B cell (primary cell): Measurements from ENCODE around the gene H1-8. TPM values are rescaled to one million over a fixed set of nuclear protein-coding genes. Genes with fewer than 3 reads are reported as not detected.

ENCODE experiments used
- ATAC-seq: fragments of 200-7000 bp; cut with Tn5 transposase; one replicate; pipeline ENCODE4 v1.10.0; 2021; ENCODE audit warnings: low read depth, mild to moderate bottlenecking, moderate number of reproducible peaks, moderate library complexity
- CTCF ChIA-PET: fragments of 350-600 bp; sonication (Branson Sonifier 250); formaldehyde crosslinking; loops from one replicate; lab custom pipeline; 2021; ENCODE audit warnings: antibody characterized with exemption, inconsistent platforms; lab: Charles Lee
- POLR2A ChIA-PET: fragments of 350-600 bp; sonication (Branson Sonifier 250); formaldehyde crosslinking; loops from one replicate; lab custom pipeline; 2021; ENCODE audit warnings: antibody characterized with exemption; lab: Charles Lee
- DNase-seq: peaks from one replicate; pipeline ENCODE4 v3.0.0; 2013
- H2AFZ ChIP-seq: 2 replicates; pipeline ENCODE4 v1.6.1; 2012; ENCODE audit warnings: mild to moderate bottlenecking, low read depth, low read length; ENCODE audit not compliant: insufficient read depth, poor library complexity, severe bottlenecking
- H3K27ac ChIP-seq, 2 donors: 1 replicate in 1 of 2; 2 replicates in 1 of 2; pipeline ENCODE4 v1.5.1; 2012 to 2013; ENCODE audit warnings: low read length in 2 of 2, mild to moderate bottlenecking in 2 of 2, moderate library complexity in 1 of 2
- H3K27me3 ChIP-seq, 4 experiments: fragments of 200-600 bp in 1 of 4; sonication (generic) in 1 of 4; replicated peaks in 1 of 4; 1 replicate in 2 of 4; 2 replicates in 2 of 4; pipeline versions ENCODE4 v1.6.1 to v1.7.0; 2013 to 2016; ENCODE audit warnings: low read length in 3 of 4, mild to moderate bottlenecking in 2 of 4, mixed read lengths in 1 of 4, moderate library complexity in 1 of 4; ENCODE audit not compliant: insufficient read depth in 4 of 4, control insufficient read depth in 3 of 4; ENCODE audit errors: control extremely low read depth in 1 of 4
- H3K36me3 ChIP-seq, 2 experiments: replicated peaks in 1 of 2; 1 replicate in 1 of 2; 2 replicates in 1 of 2; pipeline versions ENCODE4 v1.6.1 to v1.7.1; 2013; ENCODE audit warnings: low read length in 1 of 2; ENCODE audit not compliant: insufficient read depth in 2 of 2, control insufficient read depth in 1 of 2; ENCODE audit errors: control extremely low read depth in 1 of 2, extremely low read depth in 1 of 2
- H3K4me1 ChIP-seq, 2 donors: fragments of 200-600 bp in 1 of 2; sonication (generic) in 1 of 2; 1 replicate in 1 of 2; 2 replicates in 1 of 2; pipeline versions ENCODE4 v1.5.1 to v1.6.1; 2013 to 2017; ENCODE audit warnings: low read length in 2 of 2; ENCODE audit not compliant: control insufficient read depth in 2 of 2, insufficient read depth in 2 of 2
- H3K4me2 ChIP-seq: replicated peaks from 2 replicates; pipeline ENCODE3; 2012; ENCODE audit warnings: mild to moderate bottlenecking, low read depth, low read length; ENCODE audit not compliant: poor library complexity, severe bottlenecking
- H3K4me3 ChIP-seq, 5 experiments: fragments of 200-600 bp in 1 of 5; sonication (generic) in 1 of 5; 1 replicate in 3 of 5; 2 replicates in 2 of 5; pipeline versions ENCODE4 v1.5.1 to v1.7.0; 2011 to 2016; ENCODE audit warnings: low read length in 4 of 5, mild to moderate bottlenecking in 4 of 5, low read depth in 2 of 5, control low read depth in 1 of 5, moderate library complexity in 1 of 5; ENCODE audit not compliant: insufficient read depth in 1 of 5; ENCODE audit errors: control extremely low read depth in 1 of 5, extremely low read depth in 1 of 5
- H3K79me2 ChIP-seq: fragments of 200-600 bp; sonication (generic); one replicate; pipeline ENCODE4 v1.6.0; 2016; ENCODE audit warnings: low read length; ENCODE audit not compliant: control insufficient read depth, insufficient read depth
- H3K9ac ChIP-seq: fragments of 200-600 bp; sonication (generic); 2 replicates; pipeline ENCODE4 v1.6.1; 2017; ENCODE audit warnings: mild to moderate bottlenecking, low read length, moderate library complexity
- H3K9me3 ChIP-seq, 3 donors: one replicate each; pipeline versions ENCODE4 v1.6.1 to v1.7.1; 2013; ENCODE audit warnings: low read length in 2 of 3; ENCODE audit not compliant: control insufficient read depth in 2 of 3, insufficient read depth in 1 of 3; ENCODE audit errors: control extremely low read depth in 1 of 3
- H4K20me1 ChIP-seq: 2 replicates; pipeline ENCODE4 v1.6.0; 2012; ENCODE audit warnings: mild to moderate bottlenecking, low read length; ENCODE audit not compliant: insufficient read depth, control insufficient read depth, poor library complexity, severe bottlenecking
- H3K27ac Mint-ChIP-seq: one replicate; pipeline ENCODE4 v1.8.0; 2021; ENCODE audit warnings: mixed read lengths
- H3K27me3 Mint-ChIP-seq: one replicate; pipeline ENCODE4 v1.8.0; 2021; ENCODE audit warnings: mixed read lengths
- H3K4me1 Mint-ChIP-seq: one replicate; pipeline ENCODE4 v1.8.0; 2021; ENCODE audit warnings: mixed read lengths
- H3K4me3 Mint-ChIP-seq: one replicate; pipeline ENCODE4 v1.8.0; 2021; ENCODE audit warnings: mixed read lengths
- H3K9me3 Mint-ChIP-seq: one replicate; pipeline ENCODE4 v1.8.0; 2022; ENCODE audit warnings: mixed read lengths; ENCODE audit not compliant: insufficient read depth
- CTCF ChIP-seq: fragments of 200-600 bp; IDR thresholded peaks from one replicate; pipeline ENCODE4 v1.8.0; 2022; ENCODE audit warnings: antibody characterized with exemption, mild to moderate bottlenecking
- EZH2 ChIP-seq: IDR thresholded peaks from 2 replicates; pipeline ENCODE4 v1.6.1; 2012; ENCODE audit warnings: borderline replicate concordance, low read depth, mild to moderate bottlenecking, moderate library complexity, low read length; ENCODE audit not compliant: insufficient read depth, poor library complexity, severe bottlenecking
- WGBS: methylation state at CpG from one replicate; pipeline ENCODE4 v1.1.5; 2013; ENCODE audit warnings: missing lambda C conversion rate; ENCODE audit not compliant: insufficient coverage; 5-methylcytosine and 5-hydroxymethylcytosine counted together
- intact Hi-C: fragments of 100-400 bp; cut with micrococcal nuclease; formaldehyde crosslinking; loops from one replicate; pipeline ENCODE4 v1.10.0; 2022
- polyA plus RNA-seq: library from polyadenylated mRNA; depleted of rRNA; stranded (reverse); fragments of >200 nt; gene quantifications from 2 replicates; pipeline ENCODE4 v1.2.3, GENCODE V29; 2012
- total RNA-seq, 2 donors: library from RNA; stranded (reverse); fragments of 120-200 nt in 1 of 2; gene quantifications; 1 replicate in 1 of 2; 2 replicates in 1 of 2; pipeline versions ENCODE4 v1.2.3 to v1.2.4, GENCODE V29; 2013 to 2022

The H1-8 gene
- total and polyA plus RNA-seq, 2 donors (not counting 1 experiment from before 2014, with no cell fraction given): not detected

DNA sequence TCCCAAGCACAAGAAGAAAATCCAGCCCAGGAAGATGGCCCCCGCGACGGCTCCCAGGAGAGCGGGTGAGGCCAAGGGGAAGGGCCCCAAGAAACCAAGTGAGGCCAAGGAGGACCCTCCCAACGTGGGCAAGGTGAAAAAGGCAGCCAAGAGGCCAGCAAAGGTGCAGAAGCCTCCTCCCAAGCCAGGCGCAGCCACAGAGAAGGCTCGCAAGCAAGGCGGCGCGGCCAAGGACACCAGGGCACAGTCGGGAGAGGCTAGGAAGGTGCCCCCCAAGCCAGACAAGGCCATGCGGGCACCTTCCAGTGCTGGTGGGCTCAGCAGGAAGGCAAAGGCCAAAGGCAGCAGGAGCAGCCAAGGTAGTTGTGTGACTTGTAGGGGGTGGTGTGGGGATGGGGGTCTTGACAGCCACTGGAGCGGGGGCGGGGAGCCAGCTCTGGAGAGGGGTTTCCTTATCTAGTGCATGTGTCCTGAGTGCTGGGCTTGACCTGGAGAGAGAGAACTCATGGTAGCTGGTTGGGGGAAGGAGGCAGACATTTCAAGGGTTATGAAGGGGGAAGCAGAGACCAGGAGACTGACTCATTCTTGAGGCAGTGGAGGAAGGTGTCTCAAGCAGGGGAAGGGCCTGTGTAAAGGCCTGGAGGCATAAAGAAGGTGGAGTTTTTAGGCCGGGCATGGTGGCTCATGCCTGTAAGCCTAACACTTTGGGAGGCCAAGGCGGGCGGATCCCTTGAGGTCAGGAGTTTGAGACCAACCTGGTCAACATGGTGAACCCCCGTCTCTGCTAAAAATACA, 6.2 kb downstream of the H1-8 start:
- 94% methylated on average over 17 of the region's 18 CpGs for WGBS
- DNase-seq: no peak
- intact Hi-C loops: no loop called here
- no peak overlapping the region for H3K9ac ChIP-seq
- no peaks in the 10 kb centered on the region for H3K9me3 ChIP-seq
- no peaks in the 10 kb centered on the region for H3K36me3 ChIP-seq
- no peak overlapping the region for H2AFZ ChIP-seq
- no peak overlapping the region for H3K4me3 ChIP-seq
- no peaks in the 10 kb centered on the region for H4K20me1 ChIP-seq
- H3K4me2 ChIP-seq: no peak overlapping the region
- no peaks in the 10 kb centered on the region for H3K79me2 ChIP-seq
- no peak overlapping the region for H3K27ac ChIP-seq
- ChIA-PET POLR2A (no interaction called here), CTCF (interaction anchor here (0.8 to 1.2 kb wide), 2 partner anchors 20 to 59 kb away, joined by 3 to 4 read pairs; no protein-coding TSS in a partner anchor)
- no peaks in the 10 kb centered on the region for H3K9me3 Mint-ChIP-seq
- H3K27me3 ChIP-seq: peaks cover 0 to 3% (median 0%) of the 10 kb centered on the region in 4 experiments
- peaks cover 9% of the 10 kb centered on the region for H3K27me3 Mint-ChIP-seq
- no peak for ATAC-seq
- TF ChIP-seq EZH2 (no peak), CTCF (no peak)
- H3K4me3 Mint-ChIP-seq: no peak overlapping the region
- H3K4me1 ChIP-seq: no peaks in the 10 kb centered on the region
- H3K4me1 Mint-ChIP-seq: peaks cover 3% of the 10 kb centered on the region
- H3K27ac Mint-ChIP-seq: no peak overlapping the region

DNA sequence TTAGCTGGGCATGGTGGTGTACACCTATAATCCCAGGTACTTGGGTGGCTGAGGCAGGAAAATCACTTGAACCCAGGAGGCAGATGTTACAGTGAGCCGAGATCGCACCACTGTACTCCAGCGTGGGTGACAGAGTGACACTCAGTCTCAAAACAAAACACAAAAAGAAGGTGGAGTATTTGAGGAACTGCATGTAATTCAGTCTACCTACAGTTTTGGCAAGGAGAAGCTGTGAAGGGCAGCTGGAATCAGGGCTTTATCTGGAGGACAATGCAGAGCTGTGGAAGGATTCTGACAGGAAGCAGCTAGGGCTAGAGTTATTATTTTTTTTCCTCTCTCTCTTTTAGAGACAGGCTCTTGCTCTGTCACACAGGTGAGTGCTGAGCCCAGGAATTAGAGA, 6.8 kb downstream of the H1-8 start:
- H3K79me2 ChIP-seq: no peaks in the 10 kb centered on the region
- Mint-ChIP-seq H3K4me1 (peaks cover 6% of the 10 kb centered on the region), H3K27me3 (peaks cover 13% of the 10 kb centered on the region), H3K27ac (peak overlapping the region; percentile 20), H3K4me3 (no peak overlapping the region), H3K9me3 (no peaks in the 10 kb centered on the region)
- intact Hi-C loops: no loop called here
- ChIA-PET POLR2A (no interaction called here), CTCF (interaction anchor here (0.8 to 1.2 kb wide), 2 partner anchors 19 to 60 kb away, joined by 3 to 4 read pairs; no protein-coding TSS in a partner anchor)
- no CpG with 5 or more reads among the region's 3 CpGs for WGBS
- H3K9me3 ChIP-seq: no peaks in the 10 kb centered on the region
- DNase-seq (no peak), ATAC-seq (no peak)
- no peak overlapping the region for H3K4me3 ChIP-seq
- no peak overlapping the region for H3K4me2 ChIP-seq
- no peak for TF ChIP-seq EZH2
- TF ChIP-seq CTCF: no peak
- H3K36me3 ChIP-seq: no peaks in the 10 kb centered on the region
- no peaks in the 10 kb centered on the region for H3K4me1 ChIP-seq
- no peak overlapping the region for H2AFZ ChIP-seq
- H3K9ac ChIP-seq: no peak overlapping the region
- no peak overlapping the region for H3K27ac ChIP-seq
- H4K20me1 ChIP-seq: no peaks in the 10 kb centered on the region
- H3K27me3 ChIP-seq: peaks cover 0 to 9% (median 0%) of the 10 kb centered on the region in 4 experiments
